ENCODE measurements around the gene BGLAP.

- TF ChIP-seq CTCF (IDR thresholded peaks at IDR 0.05; ENCODE audit: insufficient read depth, low read depth, low read length) = no peak
- no peak for TF ChIP-seq EZH2 (IDR thresholded peaks at IDR 0.05; ENCODE audit: insufficient read depth, low read length)
Measured at GRCh38 chr1:156212130-156212529, 29.9 kb upstream of the BGLAP start.
